K562 (cell line): Measurements from ENCODE around the gene PTGES3L. TPM values are rescaled to one million over a fixed set of nuclear protein-coding genes. Genes with fewer than 3 reads are reported as not detected.

Experiments
- ATAC-seq: fragments of 200-7000 bp; cut with Tn5 transposase; 3 replicates; pipeline ENCODE4 v1.9.1; 2020; ENCODE audit warnings: moderate library complexity
- BruUV-seq: library from RNA; stranded (reverse); fragments of 400-500 nt; replicated peaks from 2 replicates; lab custom pipeline; 2021; lab: Mats Ljungman, UMichigan
- CTCF ChIA-PET: fragments of 300-600 bp; formaldehyde crosslinking; extraction: SDS; loops from one replicate; lab custom pipeline; 2021; ENCODE audit warnings: low intra/inter-chr PET ratio; lab: Yijun Ruan, JAX
- POLR2A ChIA-PET: fragments of 300-600, 350-650 bp; sonication (Branson Sonifier 250); formaldehyde crosslinking; extraction: SDS; loops from one replicate; lab custom pipeline; 2021; ENCODE audit warnings: antibody characterized with exemption, inconsistent platforms; lab: Yijun Ruan, JAX
- DNase-seq, 4 experiments: peaks; one replicate each; pipeline versions ENCODE4 v3.0.0 to v3.0.0-alpha.2; 2011 to 2018; ENCODE audit warnings: low spot score in 3 of 4, mixed read lengths in 3 of 4; ENCODE audit errors: extremely low read depth in 1 of 4
- FAIRE-seq: peaks from 2 replicates; lab custom pipeline; 2011; peaks lifted over from hg19 to GRCh38; lab: Jason Lieb, UNC
- H2AFZ ChIP-seq: 2 replicates; pipeline ENCODE4 v1.6.0; 2011; ENCODE audit warnings: low read depth, low read length, control low read depth, inconsistent platforms
- H3K27ac ChIP-seq: fragments of 200-600 bp; 3 replicates; pipeline ENCODE4 v1.8.0; 2011; ENCODE audit warnings: low read depth, mild to moderate bottlenecking, control low read depth, inconsistent platforms, low read length, moderate library complexity, mixed read lengths; ENCODE audit errors: extremely low read depth
- H3K27me3 ChIP-seq, 2 experiments: fragments of 300-600 bp in 1 of 2; 2 replicates in 1 of 2; 3 replicates in 1 of 2; pipeline versions ENCODE4 v1.6.0 to v1.8.0; 2011; ENCODE audit warnings: inconsistent platforms in 2 of 2, low read length in 2 of 2, mild to moderate bottlenecking in 1 of 2, mixed read lengths in 1 of 2, moderate library complexity in 1 of 2; ENCODE audit not compliant: control insufficient read depth in 2 of 2, insufficient read depth in 2 of 2
- H3K36me3 ChIP-seq: fragments of 300-600 bp; 3 replicates; pipeline ENCODE4 v1.8.0; 2011; ENCODE audit warnings: mild to moderate bottlenecking, low read length, inconsistent platforms; ENCODE audit not compliant: control insufficient read depth, insufficient read depth
- H3K4me1 ChIP-seq, 2 experiments: fragments of 200-600 bp in 1 of 2; replicated peaks in 1 of 2; 2 replicates in 1 of 2; 3 replicates in 1 of 2; pipeline versions ENCODE4 v1.5.1 to v1.8.0; 2011; ENCODE audit warnings: inconsistent platforms in 2 of 2, low read length in 2 of 2, mild to moderate bottlenecking in 1 of 2, mixed read lengths in 1 of 2, moderate library complexity in 1 of 2; ENCODE audit not compliant: control insufficient read depth in 2 of 2, insufficient read depth in 2 of 2
- H3K4me2 ChIP-seq: 2 replicates; pipeline ENCODE4 v1.6.1; 2011; ENCODE audit warnings: low read length, control low read depth, inconsistent platforms, mixed read lengths; ENCODE audit not compliant: insufficient read depth
- H3K4me3 ChIP-seq: fragments of 200-600 bp; sonication (generic), shearing (Covaris generic); 2 replicates; pipeline ENCODE4 v1.5.1; 2016; ENCODE audit warnings: control low read depth, inconsistent platforms
- H3K79me2 ChIP-seq: fragments of 200-600 bp; 3 replicates; pipeline ENCODE4 v1.8.0; 2011; ENCODE audit warnings: low read length, inconsistent platforms; ENCODE audit not compliant: control insufficient read depth, insufficient read depth
- H3K9ac ChIP-seq, 2 experiments: 2 replicates each; pipeline versions ENCODE4 v1.6.0 to v1.6.1; 2011; ENCODE audit warnings: low read depth in 2 of 2, low read length in 2 of 2, control low read depth in 1 of 2, inconsistent platforms in 1 of 2, mild to moderate bottlenecking in 1 of 2, mixed read lengths in 1 of 2; ENCODE audit not compliant: insufficient read depth in 1 of 2
- H3K9me1 ChIP-seq: one replicate; pipeline ENCODE4 v1.6.0; 2011; ENCODE audit warnings: inconsistent platforms, mild to moderate bottlenecking, low read length, moderate library complexity; ENCODE audit not compliant: control insufficient read depth, insufficient read depth
- H3K9me3 ChIP-seq: replicated peaks from 2 replicates; pipeline ENCODE4 v1.5.1; 2011; ENCODE audit warnings: low read depth, low read length, inconsistent platforms; ENCODE audit not compliant: control insufficient read depth, insufficient read depth
- H4K20me1 ChIP-seq: replicated peaks from 2 replicates; pipeline ENCODE4 v1.6.1; 2011; ENCODE audit warnings: low read length, inconsistent platforms, mixed read lengths; ENCODE audit not compliant: control insufficient read depth, insufficient read depth
- ARHGAP35 ChIP-seq: fragments of 450-650 bp; IDR thresholded peaks from 2 replicates; pipeline ENCODE4 v1.6.1; 2018; ENCODE audit not compliant: partially characterized antibody
- CBFB ChIP-seq: sonication (generic); formaldehyde crosslinking; IDR thresholded peaks from 2 replicates; pipeline ENCODE4 v1.4.0; 2020; ENCODE audit warnings: mild to moderate bottlenecking, missing genetic modification reagents
- CBX1 ChIP-seq: sonication (generic); IDR thresholded peaks from 2 replicates; pipeline ENCODE4 v1.6.1; 2016; ENCODE audit warnings: antibody characterized with exemption, low read depth, mild to moderate bottlenecking
- CC2D1A ChIP-seq: fragments of 450-650 bp; IDR thresholded peaks from 2 replicates; pipeline ENCODE4 v1.6.1; 2017; ENCODE audit warnings: mild to moderate bottlenecking
- CEBPG ChIP-seq, 3 experiments: fragments of 200-800 bp in 1 of 3; sonication (Bioruptor generic) in 1 of 3; sonication (generic) in 1 of 3; formaldehyde crosslinking in 1 of 3; IDR thresholded peaks in 2 of 3; conservative IDR thresholded peaks in 1 of 3; 2 replicates each; pipeline versions ENCODE4 v1.6.1 to v1.8.0; 2016 to 2022; ENCODE audit warnings: missing compliant biosample characterization in 2 of 3, missing genetic modification characterization in 2 of 3, mild to moderate bottlenecking in 1 of 3, missing genetic modification reagents in 1 of 3
- DIDO1 ChIP-seq: fragments of 450-650 bp; IDR thresholded peaks from 2 replicates; pipeline ENCODE4 v1.6.1; 2016; ENCODE audit warnings: low read depth, missing biosample characterization, missing genetic modification characterization
- FOXA3 ChIP-seq, 2 experiments: fragments of 450-650 bp in 1 of 2; sonication (generic) in 1 of 2; formaldehyde crosslinking; IDR thresholded peaks in 1 of 2; conservative IDR thresholded peaks in 1 of 2; 2 replicates each; pipeline versions ENCODE4 v1.4.0 to v1.8.0; 2020 to 2022; ENCODE audit warnings: mild to moderate bottlenecking in 2 of 2, missing genetic modification reagents in 1 of 2
- L3MBTL2 ChIP-seq: fragments of 450-650 bp; IDR thresholded peaks from 2 replicates; pipeline ENCODE4 v1.6.1; 2016; ENCODE audit warnings: mild to moderate bottlenecking, moderate library complexity
- MEIS2 ChIP-seq: fragments of 450-650 bp; IDR thresholded peaks from 2 replicates; pipeline ENCODE4 v1.6.1; 2014; ENCODE audit warnings: mild to moderate bottlenecking; ENCODE audit not compliant: partially characterized antibody
- PTBP1 ChIP-seq: fragments of 200-400 bp; formaldehyde crosslinking; IDR thresholded peaks from 2 replicates; pipeline ENCODE4 v1.6.1; 2017; ENCODE audit warnings: low read depth, low read length
- RAD21 ChIP-seq, 2 experiments: fragments of 250-450 bp in 1 of 2; fragments of 450-650 bp in 1 of 2; sonication (Bioruptor Pico) in 1 of 2; formaldehyde crosslinking in 1 of 2; IDR thresholded peaks in 1 of 2; conservative IDR thresholded peaks in 1 of 2; 2 replicates each; pipeline versions ENCODE4 v1.4.0 to v1.8.0; 2020 to 2022; ENCODE audit warnings: mild to moderate bottlenecking in 2 of 2, moderate library complexity in 1 of 2
- RBM15 ChIP-seq: fragments of 200-400 bp; formaldehyde crosslinking; IDR thresholded peaks from 2 replicates; pipeline ENCODE4 v1.6.1; 2018; ENCODE audit warnings: mild to moderate bottlenecking, low read length, moderate library complexity; ENCODE audit not compliant: insufficient read depth
- ZNF124 ChIP-seq: sonication (generic); formaldehyde crosslinking; IDR thresholded peaks from 2 replicates; pipeline ENCODE4 v1.8.1; 2022; ENCODE audit warnings: missing genetic modification reagents
- WGBS: fragments of 100-300 bp; shearing (Covaris generic); methylation state at CpG from one replicate; pipeline ENCODE4 v1.1.6; 2016; ENCODE audit warnings: low coverage, mixed read lengths; ENCODE audit not compliant: insufficient coverage; ENCODE audit errors: missing lambda C conversion rate; 5-methylcytosine and 5-hydroxymethylcytosine counted together
- in situ Hi-C: fragments of 300-500 bp; cut with MboI; formaldehyde crosslinking; loops from 4 replicates; pipeline ENCODE4 v1.15.0; 2018; ENCODE audit warnings: inconsistent platforms, mixed read lengths
- intact Hi-C: fragments of 100-400 bp; cut with micrococcal nuclease; formaldehyde crosslinking; loops from 2 replicates; pipeline ENCODE4 v1.14.2; 2022
- polyA plus RNA-seq, 8 experiments: library from polyadenylated mRNA; depleted of rRNA in 4 of 8; stranded (reverse) in 5 of 8; unstranded in 3 of 8; fragments of >200 nt; fragmentation: Nextera tagmentation in 2 of 8; fragmentation: Illumina TruSeq in 1 of 8; extraction: Ambion mirVana in 2 of 8; extraction: Trizol in 1 of 8; gene quantifications; 2 replicates each; pipeline versions ENCODE4 v1.2.1 to v1.2.3, GENCODE V29; 2011 to 2014; ENCODE audit warnings: inconsistent platforms in 1 of 8, missing spikeins in 1 of 8
- total RNA-seq, 7 experiments: library from RNA; depleted of rRNA in 6 of 7; stranded (reverse); fragments of >200 nt in 6 of 7; fragmentation: Illumina TruSeq in 2 of 7; extraction: Trizol in 2 of 7; gene quantifications; 2 replicates each; pipeline versions ENCODE4 v1.2.1 to v1.2.3, GENCODE V29; 2011 to 2021; ENCODE audit warnings: low replicate concordance in 1 of 7
- TF ChIP-seq, protein P1 (sequence below): fragments of 450-650 bp; IDR thresholded peaks from 2 replicates; pipeline ENCODE4 v1.6.1; 2016; ENCODE audit warnings: low read depth, mild to moderate bottlenecking, moderate library complexity
- TF ChIP-seq, protein P2 (sequence below): fragments of 250-450 bp; sonication (Bioruptor Pico); IDR thresholded peaks from 2 replicates; pipeline ENCODE4 v1.5.0; 2021; ENCODE audit warnings: mild to moderate bottlenecking, borderline replicate concordance

Gene PTGES3L
- total and polyA plus RNA-seq, 9 of the 15 experiments (the other 6 are each of a cell fraction or from before 2014, with no cell fraction given) = 6.0 to 16.0 (median 9.6) TPM

DNA sequence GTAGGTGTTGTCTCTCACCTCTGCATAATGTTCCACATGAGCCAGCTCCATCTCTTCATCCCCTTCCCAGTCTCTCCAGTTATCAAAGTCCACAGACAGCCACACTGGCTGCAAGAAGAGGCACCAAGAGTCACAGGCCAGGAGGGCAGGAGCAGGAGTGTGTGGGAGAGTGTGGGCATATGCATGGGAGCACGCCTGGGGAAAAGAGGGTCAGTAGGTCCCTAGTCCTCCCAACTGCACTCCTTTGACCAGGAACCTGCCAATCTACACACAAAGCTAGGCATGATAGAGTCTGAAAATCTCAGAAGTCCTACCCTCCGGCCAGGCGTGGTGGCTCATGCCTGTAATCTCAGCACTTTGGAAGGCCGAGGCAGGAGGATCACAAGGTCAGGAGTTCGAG is 8.3 kb downstream of the PTGES3L start (continued):
- TF ChIP-seq, protein P1, sequence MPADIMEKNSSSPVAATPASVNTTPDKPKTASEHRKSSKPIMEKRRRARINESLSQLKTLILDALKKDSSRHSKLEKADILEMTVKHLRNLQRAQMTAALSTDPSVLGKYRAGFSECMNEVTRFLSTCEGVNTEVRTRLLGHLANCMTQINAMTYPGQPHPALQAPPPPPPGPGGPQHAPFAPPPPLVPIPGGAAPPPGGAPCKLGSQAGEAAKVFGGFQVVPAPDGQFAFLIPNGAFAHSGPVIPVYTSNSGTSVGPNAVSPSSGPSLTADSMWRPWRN = no peak
- TF ChIP-seq MEIS2 (no peak), CBFB (CRISPR knock-in tag) (no peak), ARHGAP35 (no peak), CBX1 (no peak), RAD21 (CRISPR knock-in tag; conservative IDR thresholded peaks at IDR 0.05 in 1 of 2, IDR thresholded peaks at IDR 0.05 in 1 of 2) (no peak), RBM15 (no peak)
- TF ChIP-seq, all 486 proteins: peak for 0

DNA sequence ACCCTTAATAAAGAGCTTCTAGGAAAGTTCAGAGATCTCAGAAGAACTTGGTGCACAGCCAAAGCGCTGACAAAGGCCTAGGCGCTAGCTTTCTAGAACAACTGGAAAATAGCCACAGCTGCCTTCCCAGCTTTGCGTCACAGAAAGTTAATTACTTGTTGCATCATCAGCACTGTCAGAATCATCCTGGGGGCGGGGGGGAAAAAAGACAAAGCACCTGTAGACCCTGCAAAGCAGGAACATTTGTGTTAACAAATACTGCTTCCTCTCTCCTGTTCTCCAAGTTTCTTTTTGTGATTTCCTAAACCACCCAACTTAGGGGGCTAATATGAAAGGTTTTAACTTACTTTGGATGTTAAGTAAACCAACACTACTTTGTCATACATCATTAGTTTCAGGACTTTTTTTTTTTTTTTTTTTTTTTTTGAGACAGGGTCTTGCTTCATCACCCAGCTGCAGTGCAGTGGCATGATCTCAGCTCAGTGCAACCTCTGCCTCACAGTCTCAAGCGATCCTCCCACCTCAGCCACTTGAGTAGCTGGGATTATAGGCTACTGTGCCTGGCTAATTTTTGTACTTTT is 10.8 kb downstream of the PTGES3L start:
- Histone ChIP-seq H3K36me3 (no peaks in the 10 kb centered on the region), H3K27me3 (no peaks in the 10 kb centered on the region), H3K4me2 (no peak overlapping the region), H3K9me1 (no peaks in the 10 kb centered on the region), H3K27ac (peak overlapping the region; percentile 55; the same call in 2 of the 3 replicates), H3K9ac (no peak overlapping the region), H3K79me2 (peaks cover 15% of the 10 kb centered on the region), H4K20me1 (no peaks in the 10 kb centered on the region), H3K9me3 (no peaks in the 10 kb centered on the region), H2AFZ (no peak overlapping the region), H3K4me1 (peaks cover 0 to 7% of the 10 kb centered on the region in 2 experiments; a peak in 3 of 5 replicates), H3K4me3 (no peak overlapping the region)
- POLR2A ChIA-PET = interaction anchor here (0.6 to 2.6 kb wide), 8 partner anchors 11 to 346 kb away, joined by 3 to 17 read pairs (median 4); partner anchors contain the start of genes PTGES3L, RPL27 and RUNDC1
- ATAC-seq = peak; percentile 30
- 17% methylated on average over 4 of the region's 5 CpGs for WGBS
- intact Hi-C loops = no loop called here
- CTCF ChIA-PET = no interaction called here
- in situ Hi-C loops = no loop called here
- peak in 2 of 4 experiments; percentile 14 to 46 for DNase-seq
- no TSS peak for BruUV-seq
- FAIRE-seq = no peak
- no peak for TF ChIP-seq DIDO1 (tag)
- TF ChIP-seq ZNF124 (CRISPR knock-in tag) = no peak
- peak; percentile 78 for TF ChIP-seq CEBPG (CRISPR knock-in tag; IDR thresholded peaks at IDR 0.05)
- peak; percentile 96 to 97 for TF ChIP-seq CEBPG (tag; conservative IDR thresholded peaks at IDR 0.05 in 1 of 2, IDR thresholded peaks at IDR 0.05 in 1 of 2)
- TF ChIP-seq, protein P2, sequence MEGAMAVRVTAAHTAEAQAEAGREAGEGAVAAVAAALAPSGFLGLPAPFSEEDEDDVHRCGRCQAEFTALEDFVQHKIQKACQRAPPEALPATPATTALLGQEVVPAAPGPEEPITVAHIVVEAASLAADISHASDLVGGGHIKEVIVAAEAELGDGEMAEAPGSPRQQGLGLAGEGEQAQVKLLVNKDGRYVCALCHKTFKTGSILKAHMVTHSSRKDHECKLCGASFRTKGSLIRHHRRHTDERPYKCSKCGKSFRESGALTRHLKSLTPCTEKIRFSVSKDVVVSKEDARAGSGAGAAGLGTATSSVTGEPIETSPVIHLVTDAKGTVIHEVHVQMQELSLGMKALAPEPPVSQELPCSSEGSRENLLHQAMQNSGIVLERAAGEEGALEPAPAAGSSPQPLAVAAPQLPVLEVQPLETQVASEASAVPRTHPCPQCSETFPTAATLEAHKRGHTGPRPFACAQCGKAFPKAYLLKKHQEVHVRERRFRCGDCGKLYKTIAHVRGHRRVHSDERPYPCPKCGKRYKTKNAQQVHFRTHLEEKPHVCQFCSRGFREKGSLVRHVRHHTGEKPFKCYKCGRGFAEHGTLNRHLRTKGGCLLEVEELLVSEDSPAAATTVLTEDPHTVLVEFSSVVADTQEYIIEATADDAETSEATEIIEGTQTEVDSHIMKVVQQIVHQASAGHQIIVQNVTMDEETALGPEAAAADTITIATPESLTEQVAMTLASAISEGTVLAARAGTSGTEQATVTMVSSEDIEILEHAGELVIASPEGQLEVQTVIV (CRISPR knock-in tag) = no peak
- no peak for TF ChIP-seq L3MBTL2
- no peak for TF ChIP-seq PTBP1
- TF ChIP-seq CC2D1A = no peak
- no peak for TF ChIP-seq FOXA3 (CRISPR knock-in tag; conservative IDR thresholded peaks at IDR 0.05 in 1 of 2, IDR thresholded peaks at IDR 0.05 in 1 of 2)
